GM12864 (cell line): Measurements from ENCODE around the gene ZFP62.

Experiments
- DNase-seq: peaks from one replicate; pipeline ENCODE4 v3.0.0-alpha.2; 2011; ENCODE audit warnings: low read depth
- H3K4me3 ChIP-seq: 2 replicates; pipeline ENCODE4 v1.5.1; 2011; ENCODE audit warnings: mild to moderate bottlenecking, low read depth, low read length, control low read depth
- CTCF ChIP-seq: IDR thresholded peaks from 2 replicates; pipeline ENCODE4 v1.5.1; 2011; ENCODE audit warnings: low read depth, mild to moderate bottlenecking, moderate library complexity, low read length, control low read depth, inconsistent platforms; ENCODE audit errors: missing control alignments

Gene ZFP62

DNA sequence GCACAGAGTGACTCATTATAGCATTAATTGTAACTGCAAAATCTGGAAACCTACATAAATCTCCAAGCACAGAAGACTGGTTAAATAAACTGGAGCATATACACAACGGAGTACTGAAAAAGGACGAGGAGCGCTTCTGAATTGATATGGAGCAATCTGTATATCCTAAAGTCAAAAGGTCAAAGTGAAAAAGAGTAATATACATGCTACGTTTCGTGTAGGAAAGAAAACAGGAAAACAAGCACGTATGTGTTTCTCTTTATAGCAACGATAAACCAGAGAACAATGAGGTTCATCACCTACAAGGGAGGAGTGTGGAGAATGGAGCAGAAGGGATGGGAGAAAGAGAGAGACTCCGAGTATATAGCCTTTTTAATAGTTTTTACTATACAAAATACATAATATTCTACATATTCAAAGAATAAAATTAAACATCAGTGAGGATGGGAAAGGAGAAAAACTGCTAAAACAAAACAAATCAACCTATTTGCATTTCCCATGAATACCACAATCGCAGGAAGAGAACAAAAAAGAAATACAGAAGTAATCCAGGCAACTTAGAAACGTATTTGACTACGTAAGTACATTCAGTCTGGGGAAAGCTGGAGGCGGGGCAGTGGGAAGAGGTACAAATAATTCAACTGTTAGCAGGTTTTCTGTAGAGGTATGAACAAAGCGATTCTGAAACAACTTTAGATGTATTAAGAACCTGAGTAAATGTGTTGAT, 7.8 kb downstream of the ZFP62 start:
- TF ChIP-seq CTCF, result no peak
- H3K4me3 ChIP-seq, result no peak overlapping the region
- no peak for DNase-seq

DNA sequence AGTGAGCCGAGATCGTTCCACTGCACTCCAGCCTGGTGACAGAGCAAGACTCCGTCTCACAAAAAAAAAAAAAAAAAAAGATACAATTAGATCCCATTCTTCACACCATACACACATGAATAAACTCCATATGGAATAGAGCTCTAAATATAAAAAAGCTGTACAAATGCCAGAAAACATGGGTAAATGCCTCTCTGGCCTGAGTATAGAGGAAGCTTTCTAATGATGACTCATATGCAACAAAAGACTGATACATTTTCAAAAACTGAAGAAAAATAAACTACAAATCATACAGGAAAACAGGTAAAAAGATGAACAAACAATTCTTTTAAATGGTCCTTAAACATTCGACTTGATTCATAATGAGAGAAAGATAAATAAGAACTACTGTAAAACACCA, 8.6 kb downstream of the ZFP62 start:
- TF ChIP-seq CTCF, result no peak
- no peak overlapping the region for H3K4me3 ChIP-seq
- no peak for DNase-seq

DNA sequence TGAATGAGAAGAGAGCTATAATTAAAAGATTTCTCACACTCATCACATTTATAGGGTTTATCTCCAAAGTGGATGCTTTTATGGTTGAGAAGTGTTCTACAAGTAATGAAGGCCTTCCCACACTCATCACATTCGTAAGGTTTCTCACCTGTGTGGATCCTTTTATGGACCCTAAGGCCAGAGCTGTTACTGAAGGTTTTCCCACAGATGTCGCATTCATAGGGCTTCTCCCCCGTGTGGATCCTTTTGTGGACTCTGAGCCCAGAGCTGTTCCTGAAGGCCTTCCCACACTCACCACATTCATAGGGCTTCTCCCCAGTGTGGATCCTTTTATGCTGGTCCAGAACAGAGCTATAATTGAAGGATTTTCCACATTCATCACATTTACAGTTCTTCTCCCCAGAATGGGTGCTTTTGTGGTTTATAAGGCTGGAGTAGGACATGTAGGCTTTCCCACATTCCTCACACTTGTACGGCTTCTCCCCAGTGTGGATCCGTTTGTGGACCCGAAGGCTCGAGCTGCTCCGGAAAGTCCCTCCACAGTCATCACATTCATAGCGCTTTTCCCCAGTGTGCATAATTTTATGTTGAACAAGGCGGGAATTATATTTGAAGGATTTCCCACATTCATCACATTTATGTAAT, 10.5 kb downstream of the ZFP62 start:
- no peak for DNase-seq
- H3K4me3 ChIP-seq, result no peak overlapping the region
- no peak for TF ChIP-seq CTCF

DNA sequence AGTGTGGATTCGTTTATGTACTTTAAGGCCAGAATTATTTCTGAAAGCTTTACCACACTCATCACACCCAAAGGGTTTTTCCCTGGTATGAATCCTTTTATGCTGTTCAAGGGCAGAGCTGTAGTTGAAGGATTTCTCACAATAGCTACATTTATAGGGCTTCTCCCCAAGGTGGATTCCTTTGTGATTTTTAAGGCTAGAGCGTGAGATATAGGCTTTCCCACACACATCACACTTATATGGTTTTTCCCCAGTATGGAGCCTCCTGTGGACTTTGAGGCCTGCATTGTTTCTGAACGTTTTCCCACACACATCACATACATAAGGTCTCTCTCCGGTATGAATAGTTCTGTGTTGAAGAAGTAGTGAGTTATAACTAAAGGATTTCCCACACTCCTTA, 11.2 kb downstream of the ZFP62 start:
- no peak overlapping the region for H3K4me3 ChIP-seq
- no peak for DNase-seq
- no peak for TF ChIP-seq CTCF

DNA sequence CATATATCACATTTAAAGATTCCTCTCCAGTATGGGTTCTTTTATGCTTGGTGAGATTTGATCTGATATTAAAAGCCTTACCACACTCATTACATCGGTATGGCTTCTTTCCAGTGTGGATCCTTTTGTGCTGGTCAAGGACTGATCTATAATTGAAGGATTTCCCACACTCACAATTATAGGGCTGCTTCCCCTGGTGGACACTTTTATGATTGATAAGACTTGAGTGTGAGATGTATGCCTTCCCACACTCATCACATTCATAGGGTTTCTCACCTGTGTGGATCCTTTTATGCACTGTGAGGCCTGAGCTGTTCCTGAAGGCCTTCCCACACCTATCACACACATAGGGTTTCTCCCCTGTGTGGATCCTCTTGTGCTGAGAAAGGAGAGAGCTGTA, 12.2 kb downstream of the ZFP62 start:
- no peak overlapping the region for H3K4me3 ChIP-seq
- DNase-seq, result no peak
- peak; percentile 12 for TF ChIP-seq CTCF

GRCh38 chr5:180848265-180848664, 12.8 kb downstream of the ZFP62 start:
- no peak for TF ChIP-seq CTCF
- DNase-seq, result no peak
- no peak overlapping the region for H3K4me3 ChIP-seq

DNA sequence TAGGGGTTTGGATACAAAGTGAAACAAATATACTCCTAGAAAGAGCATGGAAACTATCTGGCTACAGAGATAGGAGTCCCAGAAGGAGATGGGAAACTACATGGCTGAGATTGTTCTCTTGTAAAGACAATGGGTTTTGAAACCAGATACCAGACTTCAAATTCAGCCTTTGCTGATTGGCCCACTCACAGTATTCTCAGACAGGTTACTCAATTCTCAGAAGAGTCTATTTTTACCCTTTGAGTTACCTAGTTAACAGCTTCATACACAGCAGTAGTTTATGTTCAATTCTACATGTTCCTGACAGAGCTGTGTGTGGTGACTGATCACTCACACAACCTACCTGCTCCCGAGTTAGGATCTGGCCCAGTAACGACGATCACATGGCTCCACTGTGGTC, 14.1 kb downstream of the ZFP62 start:
- TF ChIP-seq CTCF, result no peak
- no peak for DNase-seq
- H3K4me3 ChIP-seq, result no peak overlapping the region
